Smooth muscle cell (in vitro differentiated cells): ENCODE measurements around the gene PSMD9. TPM values are rescaled to one million over a fixed set of nuclear protein-coding genes. Genes with fewer than 3 reads are reported as not detected.

ENCODE experiments used
- DNase-seq: peaks from one replicate; lab custom pipeline; 2025; ENCODE audit not compliant: unreplicated experiment; lab: John Stamatoyannopoulos, UW
- H2AFZ ChIP-seq: fragments of 200-600 bp; sonication (generic); 2 replicates; pipeline ENCODE4 v1.6.0; 2016; ENCODE audit warnings: antibody characterized with exemption, low read depth, mild to moderate bottlenecking
- H3F3A ChIP-seq: fragments of 200-600 bp; sonication (generic); 2 replicates; pipeline ENCODE4 v1.6.0; 2017; ENCODE audit warnings: antibody characterized with exemption, low read depth
- H3K27ac ChIP-seq: fragments of 200-600 bp; sonication (generic); 2 replicates; pipeline ENCODE4 v1.5.1; 2016; ENCODE audit warnings: low read depth, mild to moderate bottlenecking
- H3K27me3 ChIP-seq: fragments of 200-600 bp; sonication (generic); 2 replicates; pipeline ENCODE4 v1.6.1; 2016; ENCODE audit warnings: low read depth, mild to moderate bottlenecking
- H3K36me3 ChIP-seq: fragments of 200-600 bp; sonication (generic); 2 replicates; pipeline ENCODE4 v1.5.1; 2016; ENCODE audit warnings: low read depth
- H3K4me1 ChIP-seq: fragments of 200-600 bp; sonication (generic); 2 replicates; pipeline ENCODE4 v1.5.1; 2016; ENCODE audit warnings: low read depth
- H3K4me2 ChIP-seq: fragments of 200-600 bp; sonication (generic); 2 replicates; pipeline ENCODE4 v1.6.0; 2016; ENCODE audit warnings: mild to moderate bottlenecking
- H3K4me3 ChIP-seq: fragments of 200-600 bp; sonication (generic); 2 replicates; pipeline ENCODE4 v1.5.1; 2016; ENCODE audit warnings: mild to moderate bottlenecking
- H3K79me2 ChIP-seq: fragments of 200-600 bp; sonication (generic); 2 replicates; pipeline ENCODE4 v1.6.0; 2016; ENCODE audit warnings: low read depth, mild to moderate bottlenecking
- H3K9ac ChIP-seq: fragments of 200-600 bp; sonication (generic); 2 replicates; pipeline ENCODE4 v1.6.0; 2016; ENCODE audit warnings: low read depth
- H3K9me3 ChIP-seq: fragments of 200-600 bp; sonication (generic); replicated peaks from 2 replicates; pipeline ENCODE4 v1.5.1; 2016; ENCODE audit warnings: low read depth
- H4K20me1 ChIP-seq: fragments of 200-600 bp; sonication (generic); 2 replicates; pipeline ENCODE4 v1.6.0; 2016; ENCODE audit warnings: low read depth
- CTCF ChIP-seq: fragments of 200-600 bp; sonication (generic); IDR thresholded peaks from 2 replicates; pipeline ENCODE4 v1.5.1; 2017; ENCODE audit warnings: borderline replicate concordance, mild to moderate bottlenecking, antibody characterized with exemption; ENCODE audit not compliant: insufficient read depth, poor library complexity, severe bottlenecking
- WGBS: methylation state at CpG from one replicate; pipeline ENCODE4 v1.1.7; 2016; ENCODE audit warnings: low lambda C conversion rate; 5-methylcytosine and 5-hydroxymethylcytosine counted together
- polyA plus RNA-seq: library from polyadenylated mRNA; unstranded; fragments of >200 nt; fragmentation: Nextera tagmentation; extraction: Ambion mirVana; gene quantifications from 2 replicates; pipeline ENCODE4 v1.2.1, GENCODE V29; 2016
- total RNA-seq: library from RNA; depleted of rRNA; stranded (reverse); fragments of >200 nt; gene quantifications from 2 replicates; pipeline ENCODE4 v1.2.3, GENCODE V29; 2014

The PSMD9 gene
- total RNA-seq (33.9 and 42.4 TPM in 2 replicates), polyA plus RNA-seq (87.3 and 87.7 TPM in 2 replicates)

GRCh38 chr12:121888478-121889273 is at the start of gene PSMD9:
Gene PSMD9 (plus strand): TSS chr12:121888790. CDS start chr12:121888857, 67 bp downstream.
- Histone ChIP-seq H3K27me3 (no peaks in the 10 kb centered on the region), H3K4me3 (peak within 1 kb of the TSS; percentile 80), H3K79me2 (peaks cover 40% of the 10 kb centered on the region), H4K20me1 (peaks cover 22% of the 10 kb centered on the region), H3K9me3 (no peaks in the 10 kb centered on the region), H3K36me3 (no peaks in the 10 kb centered on the region), H3F3A (peaks cover 4% of the 10 kb centered on the region), H3K9ac (peak within 1 kb of the TSS; percentile 88), H2AFZ (peak within 1 kb of the TSS; percentile 83), H3K27ac (peak within 1 kb of the TSS; percentile 88), H3K4me2 (peak within 1 kb of the TSS; percentile 89), H3K4me1 (peaks cover 8% of the 10 kb centered on the region)
- peak; percentile 91 for DNase-seq
- WGBS = 2% methylated on average over 67 of the region's 67 CpGs
- TF ChIP-seq CTCF = peak; percentile 64

- no peaks in the 10 kb centered on the region for H3K36me3 ChIP-seq
- 18% methylated on average over 44 of the region's 53 CpGs for WGBS
Measured at GRCh38 chr12:121839106-121839992, 49.2 kb upstream of the PSMD9 start.

GRCh38 chr12:121839993-121840761 is 48.4 kb upstream of the PSMD9 start:
- H3K79me2 ChIP-seq = no peaks in the 10 kb centered on the region
- peak overlapping the region; percentile 90 for H3K4me2 ChIP-seq
- H3K4me3 ChIP-seq = peak overlapping the region; percentile 58
- no peaks in the 10 kb centered on the region for H3K27me3 ChIP-seq
- H4K20me1 ChIP-seq = no peaks in the 10 kb centered on the region
- no peak for TF ChIP-seq CTCF
- H3F3A ChIP-seq = no peaks in the 10 kb centered on the region
- H3K27ac ChIP-seq = no peak overlapping the region
- 77% methylated on average over 24 of the region's 24 CpGs for WGBS
- peak overlapping the region; percentile 24 for H3K9ac ChIP-seq
- no peaks in the 10 kb centered on the region for H3K4me1 ChIP-seq
- no peaks in the 10 kb centered on the region for H3K36me3 ChIP-seq
- no peak for DNase-seq
- H2AFZ ChIP-seq = peak overlapping the region; percentile 81
- no peaks in the 10 kb centered on the region for H3K9me3 ChIP-seq

More at GRCh38 chr12:121839106-121839992, 49.2 kb upstream of the PSMD9 start:
- H3K4me2 ChIP-seq = peak overlapping the region; percentile 90
- no peak overlapping the region for H3K27ac ChIP-seq
- no peaks in the 10 kb centered on the region for H3K4me1 ChIP-seq
- H3K27me3 ChIP-seq = no peaks in the 10 kb centered on the region
- H2AFZ ChIP-seq = peak overlapping the region; percentile 81
- peak; percentile 99 for DNase-seq
- no peaks in the 10 kb centered on the region for H3K9me3 ChIP-seq
- peak; percentile 33 for TF ChIP-seq CTCF
- H3K79me2 ChIP-seq = no peaks in the 10 kb centered on the region
- no peaks in the 10 kb centered on the region for H3F3A ChIP-seq
- peak overlapping the region; percentile 24 for H3K9ac ChIP-seq
- H4K20me1 ChIP-seq = no peaks in the 10 kb centered on the region
- peak overlapping the region; percentile 58 for H3K4me3 ChIP-seq
